Measurements from ENCODE around the gene UBE2E2.

DNA sequence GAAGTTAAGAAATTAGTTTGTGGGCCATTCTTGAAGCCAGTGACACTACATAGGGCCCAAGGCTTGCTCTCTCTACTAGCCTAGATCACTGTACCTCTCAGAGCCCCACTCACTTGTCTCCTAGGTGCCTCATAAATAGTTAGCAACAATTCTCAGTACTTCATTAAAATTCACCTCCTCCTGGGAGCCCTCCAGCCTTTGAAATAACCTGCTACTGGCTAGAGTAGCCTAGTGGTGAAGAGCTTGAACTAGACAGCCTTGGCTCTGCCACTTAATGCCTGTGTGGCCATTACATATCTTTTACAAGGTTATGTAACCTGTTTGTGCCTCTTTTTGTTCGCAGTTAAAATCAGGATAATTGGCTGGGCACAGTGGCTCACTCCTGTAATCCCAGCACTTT, 89.3 kb downstream of the UBE2E2 start:
- TF ChIP-seq, protein P1, sequence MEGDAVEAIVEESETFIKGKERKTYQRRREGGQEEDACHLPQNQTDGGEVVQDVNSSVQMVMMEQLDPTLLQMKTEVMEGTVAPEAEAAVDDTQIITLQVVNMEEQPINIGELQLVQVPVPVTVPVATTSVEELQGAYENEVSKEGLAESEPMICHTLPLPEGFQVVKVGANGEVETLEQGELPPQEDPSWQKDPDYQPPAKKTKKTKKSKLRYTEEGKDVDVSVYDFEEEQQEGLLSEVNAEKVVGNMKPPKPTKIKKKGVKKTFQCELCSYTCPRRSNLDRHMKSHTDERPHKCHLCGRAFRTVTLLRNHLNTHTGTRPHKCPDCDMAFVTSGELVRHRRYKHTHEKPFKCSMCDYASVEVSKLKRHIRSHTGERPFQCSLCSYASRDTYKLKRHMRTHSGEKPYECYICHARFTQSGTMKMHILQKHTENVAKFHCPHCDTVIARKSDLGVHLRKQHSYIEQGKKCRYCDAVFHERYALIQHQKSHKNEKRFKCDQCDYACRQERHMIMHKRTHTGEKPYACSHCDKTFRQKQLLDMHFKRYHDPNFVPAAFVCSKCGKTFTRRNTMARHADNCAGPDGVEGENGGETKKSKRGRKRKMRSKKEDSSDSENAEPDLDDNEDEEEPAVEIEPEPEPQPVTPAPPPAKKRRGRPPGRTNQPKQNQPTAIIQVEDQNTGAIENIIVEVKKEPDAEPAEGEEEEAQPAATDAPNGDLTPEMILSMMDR (IDR thresholded peaks at IDR 0.05; ENCODE audit: poor library complexity, severe bottlenecking), result no peak
- TF ChIP-seq EP300 (conservative IDR thresholded peaks at IDR 0.05; ENCODE audit: poor library complexity, severe bottlenecking) (no peak), EZH2 (IDR thresholded peaks at IDR 0.05; ENCODE audit: borderline replicate concordance, insufficient read depth, low read length, poor library complexity, severe bottlenecking) (no peak), POLR2AphosphoS5 (IDR thresholded peaks at IDR 0.05) (no peak)
